ENCODE data around the gene TENM3. TPM values are rescaled to one million over a fixed set of nuclear protein-coding genes. Genes with fewer than 3 reads are reported as not detected.

Gene TENM3
- total RNA-seq, 4 donors from 2014 or later = 0.69 to 8.2 (median 2.3) TPM

DNA sequence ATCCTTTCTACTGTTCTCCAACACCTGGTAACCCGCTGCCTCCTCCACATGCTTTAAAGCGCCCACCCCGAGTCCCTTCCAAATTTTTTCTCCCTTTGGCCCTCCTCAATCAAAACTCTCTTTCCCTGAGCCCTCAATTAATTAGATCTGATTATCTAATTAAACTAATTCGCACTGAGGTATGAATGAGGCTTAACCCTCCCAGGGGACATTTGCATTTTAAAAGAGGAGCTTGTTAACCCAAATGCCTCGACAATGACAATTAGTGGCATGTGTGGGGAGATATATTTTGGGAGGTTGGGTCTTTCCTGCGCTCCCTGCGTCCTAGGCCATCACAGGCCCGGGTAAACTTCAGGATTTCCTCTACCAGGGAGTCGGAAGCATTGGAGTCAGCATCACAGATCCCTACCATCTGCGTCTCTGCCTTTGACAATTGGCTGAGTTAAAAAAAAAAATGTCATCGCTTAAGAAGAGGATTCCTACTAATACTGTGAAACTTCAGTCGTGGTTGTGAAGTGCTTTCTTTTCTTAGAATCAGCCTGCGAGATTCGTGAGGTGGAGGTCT is 50.6 kb downstream of the TENM3 start:
- H3K4me3 ChIP-seq (ENCODE audit: low read depth, poor library complexity, severe bottlenecking) = no peak overlapping the region
- TF ChIP-seq, protein P1, sequence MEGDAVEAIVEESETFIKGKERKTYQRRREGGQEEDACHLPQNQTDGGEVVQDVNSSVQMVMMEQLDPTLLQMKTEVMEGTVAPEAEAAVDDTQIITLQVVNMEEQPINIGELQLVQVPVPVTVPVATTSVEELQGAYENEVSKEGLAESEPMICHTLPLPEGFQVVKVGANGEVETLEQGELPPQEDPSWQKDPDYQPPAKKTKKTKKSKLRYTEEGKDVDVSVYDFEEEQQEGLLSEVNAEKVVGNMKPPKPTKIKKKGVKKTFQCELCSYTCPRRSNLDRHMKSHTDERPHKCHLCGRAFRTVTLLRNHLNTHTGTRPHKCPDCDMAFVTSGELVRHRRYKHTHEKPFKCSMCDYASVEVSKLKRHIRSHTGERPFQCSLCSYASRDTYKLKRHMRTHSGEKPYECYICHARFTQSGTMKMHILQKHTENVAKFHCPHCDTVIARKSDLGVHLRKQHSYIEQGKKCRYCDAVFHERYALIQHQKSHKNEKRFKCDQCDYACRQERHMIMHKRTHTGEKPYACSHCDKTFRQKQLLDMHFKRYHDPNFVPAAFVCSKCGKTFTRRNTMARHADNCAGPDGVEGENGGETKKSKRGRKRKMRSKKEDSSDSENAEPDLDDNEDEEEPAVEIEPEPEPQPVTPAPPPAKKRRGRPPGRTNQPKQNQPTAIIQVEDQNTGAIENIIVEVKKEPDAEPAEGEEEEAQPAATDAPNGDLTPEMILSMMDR (IDR thresholded peaks at IDR 0.05) = no peak
- TF ChIP-seq POLR2A (IDR thresholded peaks at IDR 0.05) = no peak
- WGBS, 2 donors = 70 to 74% methylated on average over 14 of the region's 14 CpGs
- intact Hi-C loops (cut with DNase I; ENCODE audit: low total_unique reads) = no loop called here
- peak in 1 of 2 donors; percentile 21 for DNase-seq (ENCODE audit: low spot score in 2 of 2)

GRCh38 chr4:182294451-182294850 is 51.2 kb downstream of the TENM3 start:
- TF ChIP-seq POLR2A (IDR thresholded peaks at IDR 0.05) = no peak
- TF ChIP-seq, protein P1 (IDR thresholded peaks at IDR 0.05) = no peak
- H3K4me3 ChIP-seq (ENCODE audit: low read depth, poor library complexity, severe bottlenecking) = no peak overlapping the region
- WGBS, 2 donors = 76 to 86% methylated on average over 4 of the region's 4 CpGs
- peak in 1 of 2 donors; percentile 15 for DNase-seq (ENCODE audit: low spot score in 2 of 2)
- intact Hi-C loops (cut with DNase I; ENCODE audit: low total_unique reads) = no loop called here

DNA sequence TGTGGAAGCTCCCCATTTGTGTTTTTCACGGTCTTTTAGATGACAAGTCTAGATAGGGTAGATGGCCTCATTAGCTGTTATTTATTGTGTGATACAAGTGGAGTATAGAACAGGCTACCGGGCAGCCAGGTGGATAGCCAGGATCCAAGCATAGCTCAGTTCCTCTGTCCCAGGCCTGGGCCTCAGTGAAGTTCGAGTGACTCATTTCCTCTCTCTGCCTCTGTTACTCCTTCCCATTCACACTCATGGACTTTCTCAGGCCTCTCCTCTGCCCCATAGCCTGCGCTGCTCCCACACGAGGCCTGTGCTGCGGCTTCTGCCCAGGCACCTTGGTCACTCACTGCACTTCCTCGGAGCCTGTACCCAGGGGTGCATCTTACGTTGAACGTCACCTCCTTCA is 54.5 kb downstream of the TENM3 start:
- 83 to 85% methylated on average over 9 of the region's 9 CpGs for WGBS, 2 donors
- DNase-seq (ENCODE audit: low spot score in 2 of 2) = no peak
- intact Hi-C loops (cut with DNase I; ENCODE audit: low total_unique reads) = no loop called here
- TF ChIP-seq, protein P1 (IDR thresholded peaks at IDR 0.05) = no peak
- no peak for TF ChIP-seq POLR2A (IDR thresholded peaks at IDR 0.05)
- H3K4me3 ChIP-seq (ENCODE audit: low read depth, poor library complexity, severe bottlenecking) = no peak overlapping the region

DNA sequence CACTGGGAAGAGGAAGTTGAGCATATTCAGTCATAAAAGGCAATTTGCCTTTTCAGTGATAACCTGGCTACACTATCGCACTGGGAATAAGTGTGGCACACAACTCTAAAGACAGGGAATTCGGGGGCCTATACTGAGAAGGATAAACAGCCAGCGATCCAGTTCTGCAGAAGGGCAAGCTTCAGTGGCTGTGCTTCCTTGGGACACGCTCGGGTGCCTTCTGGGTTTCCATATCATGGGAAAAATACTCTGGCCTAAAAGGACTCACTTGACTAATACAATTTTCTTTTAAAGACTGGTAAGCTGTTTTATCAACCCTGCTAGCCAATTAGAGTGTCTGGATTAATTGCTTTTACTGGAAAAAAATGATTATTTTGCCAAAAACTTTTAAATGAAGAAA is 58.5 kb downstream of the TENM3 start:
- DNase-seq (ENCODE audit: low spot score in 2 of 2) = no peak
- intact Hi-C loops (cut with DNase I; ENCODE audit: low total_unique reads) = no loop called here
- H3K4me3 ChIP-seq (ENCODE audit: low read depth, poor library complexity, severe bottlenecking) = no peak overlapping the region
- TF ChIP-seq, protein P1 (IDR thresholded peaks at IDR 0.05) = no peak
- 75 to 86% methylated on average over 5 of the region's 5 CpGs for WGBS, 2 donors

DNA sequence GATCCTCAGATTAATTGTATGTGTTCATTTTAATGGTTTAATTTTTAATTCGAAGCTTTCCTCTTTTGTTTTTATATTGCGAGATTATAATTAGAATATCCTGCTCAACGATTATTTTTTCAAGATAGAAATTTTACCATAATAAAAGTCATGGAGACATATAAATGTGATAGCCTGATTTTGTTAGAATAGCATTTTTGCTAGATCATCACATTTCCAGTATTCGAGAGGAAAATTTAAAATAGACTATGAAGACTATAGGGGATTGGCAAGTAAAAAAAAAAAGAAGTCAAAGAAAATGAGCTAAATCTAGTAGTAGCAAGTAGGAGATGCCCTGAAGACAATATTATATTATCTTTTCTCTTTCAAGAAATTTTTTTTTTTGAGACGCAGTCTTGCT is 60.6 kb downstream of the TENM3 start:
- WGBS, 2 donors = 86 to 90% methylated on average over 5 of the region's 5 CpGs
- intact Hi-C loops (cut with DNase I; ENCODE audit: low total_unique reads) = no loop called here
- no peak for DNase-seq (ENCODE audit: low spot score in 2 of 2)
- TF ChIP-seq POLR2A (IDR thresholded peaks at IDR 0.05) = no peak
- TF ChIP-seq, protein P1 (IDR thresholded peaks at IDR 0.05) = no peak
- no peak overlapping the region for H3K4me3 ChIP-seq (ENCODE audit: low read depth, poor library complexity, severe bottlenecking)

All from lower leg skin (tissue), 4 donors.